Heart left ventricle (tissue), 16 donors: ENCODE data around the gene KRTAP4-9. TPM values are rescaled to one million over a fixed set of nuclear protein-coding genes. Genes with fewer than 3 reads are reported as not detected.

ENCODE experiments used
- ATAC-seq, 4 donors: fragments of 200-7000 bp; cut with Tn5 transposase; one replicate each; pipeline ENCODE4 v1.9.1; 2020 to 2022; ENCODE audit warnings: moderate library complexity in 4 of 4, mild to moderate bottlenecking in 3 of 4, moderate number of reproducible peaks in 1 of 4
- DNase-seq, 5 donors: peaks; one replicate each; pipeline ENCODE4 v3.0.0-alpha.2; 2020
- H3K27ac ChIP-seq, 12 donors: fragments of 200-600 bp; sonication (generic) in 4 of 12; one replicate each; pipeline versions ENCODE4 v1.5.0 to v1.8.0; 2016 to 2022; ENCODE audit warnings: mild to moderate bottlenecking in 2 of 12
- H3K27me3 ChIP-seq, 9 donors: fragments of 200-600 bp; sonication (generic) in 2 of 9; one replicate each; pipeline versions ENCODE4 v1.5.1 to v1.8.0; 2016 to 2022; ENCODE audit warnings: mild to moderate bottlenecking in 3 of 9
- H3K36me3 ChIP-seq, 9 donors: fragments of 200-600 bp; sonication (generic) in 2 of 9; one replicate each; pipeline versions ENCODE4 v1.5.0 to v1.8.0; 2018 to 2022; ENCODE audit warnings: mild to moderate bottlenecking in 2 of 9
- H3K4me1 ChIP-seq, 12 donors: fragments of 200-600 bp; sonication (generic) in 4 of 12; one replicate each; pipeline versions ENCODE4 v1.5.0 to v1.8.0; 2016 to 2022; ENCODE audit warnings: mild to moderate bottlenecking in 3 of 12
- H3K4me3 ChIP-seq, 12 donors: fragments of 200-600 bp; sonication (generic) in 4 of 12; one replicate each; pipeline versions ENCODE4 v1.5.0 to v1.8.0; 2017 to 2022; ENCODE audit warnings: mild to moderate bottlenecking in 9 of 12, moderate library complexity in 4 of 12
- H3K9me3 ChIP-seq, 12 donors: fragments of 200-600 bp; sonication (generic) in 4 of 12; one replicate each; pipeline versions ENCODE4 v1.5.0 to v1.8.0; 2016 to 2022; ENCODE audit warnings: mild to moderate bottlenecking in 1 of 12
- CTCF ChIP-seq, 12 donors: fragments of 200-600 bp; sonication (generic) in 4 of 12; IDR thresholded peaks; one replicate each; pipeline versions ENCODE4 v1.5.0 to v1.8.0; 2018 to 2022; ENCODE audit warnings: antibody characterized with exemption in 12 of 12, mild to moderate bottlenecking in 5 of 12
- POLR2A ChIP-seq, 2 donors: fragments of 450-650 bp; IDR thresholded peaks; one replicate each; pipeline ENCODE4 v1.6.1; 2017; ENCODE audit warnings: antibody characterized with exemption in 2 of 2, mild to moderate bottlenecking in 2 of 2, moderate library complexity in 2 of 2
- WGBS, 4 donors: extraction: QIAGEN DNeasy Blood & Tissue Kit in 2 of 4; methylation state at CpG; one replicate each; pipeline versions ENCODE4 v1.1.5 to v1.1.7; 2013 to 2018; 5-methylcytosine and 5-hydroxymethylcytosine counted together
- intact Hi-C, 10 donors: fragments of 100-400 bp; cut with DNase I; formaldehyde crosslinking; loops; one replicate each; pipeline versions ENCODE4 v1.11.1 to v1.14.2; 2022
- polyA plus RNA-seq, 2 donors: library from polyadenylated mRNA; stranded (reverse); fragments of 200-250 nt; gene quantifications; one replicate each; pipeline ENCODE4 v1.2.3, GENCODE V29; 2013
- total RNA-seq, 9 donors: library from RNA; depleted of rRNA in 2 of 9; stranded (reverse); fragments of >200 nt in 2 of 9; fragmentation: NEBNext Ultra II Directional in 3 of 9; extraction: Animal tissue kit (Norgen Biotek cat#: 25700) in 3 of 9; gene quantifications; one replicate each; pipeline versions ENCODE4 v1.1.0 to v1.2.4, GENCODE V29; 2016 to 2023
- donor health status: ischemic (EF 13 %, LVEDD 7.1; RV severe dilation, severe dysfunction).
- donor health status: healthy with polysubstance abuse.
- donor health status: DM: no; HTN: yes; CAD: no.
- donor health status: DM: no; HTN: no; CAD: no.
- donor health status: ischemic (EF 25% LVEDD 6.9; RV normal size, moderate dysfunction).
- donor health status: ischemic (EF 25% LVEDD 5.7; RV mildly dilated, moderate dysfunction).
- donor health status: healthy.
- donor health status: DM: yes; HTN: yes; CAD: no.
- donor health status: ischemic (EF 35%, LVEDD 5.7; RV mildly dilated, moderate dysfunction).
- donor health status: nonischemic (EF 11% LVEDD 7.7; RV severe dilation, severe dysfunction).
- donor health status: DM: yes; HTN: yes; CAD: no.
- donor health status: PGD.
- donor health status: ischemic (EF 29% LVEDD 5.4; RV normal size, mild dysfunction).
- donor health status: nonischemic (EF 23%, LVEDD 6.1; RV moderate dilation, normal function).

Gene KRTAP4-9
- total and polyA plus RNA-seq, 11 donors, result not detected

GRCh38 chr17:41149652-41149985 lies 44.4 kb downstream of the KRTAP4-9 start, which contains the start of gene KRTAP4-5:
TSS of gene KRTAP4-5 (minus strand) at chr17:41149825. CDS start at chr17:41149767, 58 bp downstream.
- TF ChIP-seq POLR2A (IDR thresholded peaks at IDR 0.05) (no peak), CTCF (IDR thresholded peaks at IDR 0.05) (no peak)
- Histone ChIP-seq H3K36me3 (no peaks in the 10 kb centered on the region), H3K27ac (no peak within 1 kb of the TSS), H3K4me1 (no peaks in the 10 kb centered on the region), H3K9me3 (peaks cover 0 to 3% (median 0%) of the 10 kb centered on the region in 12 donors), H3K4me3 (no peak within 1 kb of the TSS), H3K27me3 (peaks cover 0 to 28% (median 0%) of the 10 kb centered on the region in 9 donors)
- DNase-seq (no peak), ATAC-seq (no peak)
- intact Hi-C loops, result no loop called here
- 0 to 59% (median 45%) methylated on average over 1 to 2 of the region's 2 CpGs for whole genome bisulfite sequencing, 4 donors

GRCh38 chr17:41150026-41150425 lies 44.8 kb downstream of the KRTAP4-9 start:
- TF ChIP-seq POLR2A (IDR thresholded peaks at IDR 0.05) (no peak), CTCF (IDR thresholded peaks at IDR 0.05) (no peak)
- Histone ChIP-seq H3K27ac (no peak overlapping the region), H3K4me1 (no peaks in the 10 kb centered on the region), H3K36me3 (no peaks in the 10 kb centered on the region), H3K4me3 (no peak overlapping the region), H3K27me3 (peaks cover 0 to 32% (median 0%) of the 10 kb centered on the region in 9 donors), H3K9me3 (peaks cover 0 to 4% (median 0%) of the 10 kb centered on the region in 12 donors)
- WGBS, 4 donors, result 77 to 85% (median 82%) methylated on average over 4 of the region's 4 CpGs
- no peak for DNase-seq
- ATAC-seq, result no peak
- intact Hi-C loops, result no loop called here

DNA sequence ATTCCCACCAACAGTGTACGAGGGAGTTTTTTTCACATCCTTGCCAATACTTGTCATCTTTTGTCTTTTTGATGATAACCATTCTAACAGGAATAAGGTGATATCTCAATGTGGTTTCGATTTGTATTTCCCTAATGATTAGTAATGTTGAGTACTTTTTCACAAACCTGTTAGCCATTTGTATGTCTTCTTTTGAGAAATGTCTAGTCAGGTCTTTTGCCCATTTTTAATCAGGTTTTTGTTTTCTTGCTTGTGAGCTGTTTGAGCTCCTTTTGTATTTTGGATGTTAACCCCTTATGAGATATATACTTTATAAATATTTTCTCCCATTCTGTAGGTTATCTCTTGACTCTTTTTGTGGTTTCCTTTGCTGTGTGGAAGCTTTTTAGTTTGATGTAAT lies 46.3 kb downstream of the KRTAP4-9 start:
- Histone ChIP-seq H3K4me3 (no peak overlapping the region), H3K4me1 (no peaks in the 10 kb centered on the region), H3K36me3 (no peaks in the 10 kb centered on the region), H3K27me3 (peaks cover 0 to 32% (median 0%) of the 10 kb centered on the region in 9 donors), H3K9me3 (peaks cover 0 to 4% (median 0%) of the 10 kb centered on the region in 12 donors), H3K27ac (no peak overlapping the region)
- WGBS, 4 donors, result 58 to 72% (median 66%) methylated on average over 2 of the region's 2 CpGs
- TF ChIP-seq POLR2A (IDR thresholded peaks at IDR 0.05), result no peak
- TF ChIP-seq CTCF (IDR thresholded peaks at IDR 0.05), result no peak
- ATAC-seq (no peak), DNase-seq (no peak)
- intact Hi-C loops, result no loop called here

GRCh38 chr17:41153856-41154255 lies 48.7 kb downstream of the KRTAP4-9 start:
- ATAC-seq (no peak), DNase-seq (no peak)
- H3K27ac ChIP-seq, result no peak overlapping the region
- no peak overlapping the region for H3K4me3 ChIP-seq
- 2 to 8% (median 3%) methylated on average over 2 of the region's 2 CpGs for WGBS, 4 donors
- peaks cover 0 to 4% (median 0%) of the 10 kb centered on the region in 12 donors for H3K9me3 ChIP-seq
- intact Hi-C loops, result no loop called here
- no peaks in the 10 kb centered on the region for H3K36me3 ChIP-seq
- peaks cover 0 to 46% (median 4%) of the 10 kb centered on the region in 9 donors for H3K27me3 ChIP-seq
- TF ChIP-seq CTCF (IDR thresholded peaks at IDR 0.05) (no peak), POLR2A (IDR thresholded peaks at IDR 0.05) (no peak)
- H3K4me1 ChIP-seq, result no peaks in the 10 kb centered on the region

Other genes with a start within 250 kb of the KRTAP4-9 start
Only the 30 nearest of the 39 such genes appear.
- gene KRT39, start 138.4 kb upstream of the KRTAP4-9 start, total RNA-seq, result not detected
- gene KRT39, start 138.4 kb upstream of the KRTAP4-9 start, polyA plus RNA-seq, result not detected
- gene KRT40, start 121.1 kb upstream of the KRTAP4-9 start, total RNA-seq, result not detected
- not detected for gene KRT40, start 121.1 kb upstream of the KRTAP4-9 start, polyA plus RNA-seq
- gene KRTAP3-3, start 111.2 kb upstream of the KRTAP4-9 start, total RNA-seq, result not detected
- not detected for gene KRTAP3-3, start 111.2 kb upstream of the KRTAP4-9 start, polyA plus RNA-seq
- gene KRTAP3-2, start 105.5 kb upstream of the KRTAP4-9 start, total RNA-seq, result not detected
- not detected for gene KRTAP3-2, start 105.5 kb upstream of the KRTAP4-9 start, polyA plus RNA-seq
- gene KRTAP3-1, start 96.3 kb upstream of the KRTAP4-9 start, total RNA-seq, result not detected
- not detected for gene KRTAP3-1, start 96.3 kb upstream of the KRTAP4-9 start, polyA plus RNA-seq
- gene KRTAP1-5, start 78.2 kb upstream of the KRTAP4-9 start, total RNA-seq, result not detected
- gene KRTAP1-5, start 78.2 kb upstream of the KRTAP4-9 start, polyA plus RNA-seq, result not detected
- not detected for gene KRTAP1-4, start 75.2 kb upstream of the KRTAP4-9 start, total RNA-seq
- not detected for gene KRTAP1-4, start 75.2 kb upstream of the KRTAP4-9 start, polyA plus RNA-seq
- gene KRTAP1-3, start 70.5 kb upstream of the KRTAP4-9 start, total RNA-seq, result not detected
- not detected for gene KRTAP1-3, start 70.5 kb upstream of the KRTAP4-9 start, polyA plus RNA-seq
- gene KRTAP1-1, start 63.9 kb upstream of the KRTAP4-9 start, total RNA-seq, result not detected
- gene KRTAP1-1, start 63.9 kb upstream of the KRTAP4-9 start, polyA plus RNA-seq, result not detected
- not detected for gene KRTAP2-1, start 58.1 kb upstream of the KRTAP4-9 start, total RNA-seq
- gene KRTAP2-1, start 58.1 kb upstream of the KRTAP4-9 start, polyA plus RNA-seq, result not detected
- gene KRTAP2-2, start 50.2 kb upstream of the KRTAP4-9 start, total RNA-seq, result not detected
- not detected for gene KRTAP2-2, start 50.2 kb upstream of the KRTAP4-9 start, polyA plus RNA-seq
- not detected for gene KRTAP2-3, start 45.3 kb upstream of the KRTAP4-9 start, total RNA-seq
- gene KRTAP2-3, start 45.3 kb upstream of the KRTAP4-9 start, polyA plus RNA-seq, result not detected
- not detected for gene KRTAP2-4, start 39.5 kb upstream of the KRTAP4-9 start, total RNA-seq
- gene KRTAP2-4, start 39.5 kb upstream of the KRTAP4-9 start, polyA plus RNA-seq, result not detected
- gene KRTAP4-7, start 21.2 kb upstream of the KRTAP4-9 start, total RNA-seq, result not detected
- not detected for gene KRTAP4-7, start 21.2 kb upstream of the KRTAP4-9 start, polyA plus RNA-seq
- gene KRTAP4-8, start 7.2 kb upstream of the KRTAP4-9 start, total RNA-seq, result not detected
- not detected for gene KRTAP4-8, start 7.2 kb upstream of the KRTAP4-9 start, polyA plus RNA-seq
- gene KRTAP4-16, start 3.2 kb upstream of the KRTAP4-9 start, total RNA-seq, result not detected
- gene KRTAP4-16, start 3.2 kb upstream of the KRTAP4-9 start, polyA plus RNA-seq, result not detected
- not detected for gene KRTAP4-11, start 13.0 kb downstream of the KRTAP4-9 start, total RNA-seq
- not detected for gene KRTAP4-11, start 13.0 kb downstream of the KRTAP4-9 start, polyA plus RNA-seq
- not detected for gene KRTAP4-12, start 18.8 kb downstream of the KRTAP4-9 start, total RNA-seq
- gene KRTAP4-12, start 18.8 kb downstream of the KRTAP4-9 start, polyA plus RNA-seq, result not detected
- not detected for gene KRTAP4-6, start 35.2 kb downstream of the KRTAP4-9 start, total RNA-seq
- not detected for gene KRTAP4-6, start 35.2 kb downstream of the KRTAP4-9 start, polyA plus RNA-seq
- not detected for gene KRTAP4-5, start 44.4 kb downstream of the KRTAP4-9 start, total RNA-seq
- gene KRTAP4-5, start 44.4 kb downstream of the KRTAP4-9 start, polyA plus RNA-seq, result not detected
- gene KRTAP4-4, start 55.4 kb downstream of the KRTAP4-9 start, total RNA-seq, result not detected
- not detected for gene KRTAP4-4, start 55.4 kb downstream of the KRTAP4-9 start, polyA plus RNA-seq
- not detected for gene KRTAP4-3, start 62.8 kb downstream of the KRTAP4-9 start, total RNA-seq
- not detected for gene KRTAP4-3, start 62.8 kb downstream of the KRTAP4-9 start, polyA plus RNA-seq
- not detected for gene KRTAP4-2, start 72.8 kb downstream of the KRTAP4-9 start, total RNA-seq
- not detected for gene KRTAP4-2, start 72.8 kb downstream of the KRTAP4-9 start, polyA plus RNA-seq
- gene KRTAP4-1, start 79.5 kb downstream of the KRTAP4-9 start, total RNA-seq, result not detected
- gene KRTAP4-1, start 79.5 kb downstream of the KRTAP4-9 start, polyA plus RNA-seq, result not detected
- not detected for gene KRTAP9-1, start 84.5 kb downstream of the KRTAP4-9 start, total RNA-seq
- not detected for gene KRTAP9-1, start 84.5 kb downstream of the KRTAP4-9 start, polyA plus RNA-seq
- not detected for gene KRTAP9-2, start 121.3 kb downstream of the KRTAP4-9 start, total RNA-seq
- not detected for gene KRTAP9-2, start 121.3 kb downstream of the KRTAP4-9 start, polyA plus RNA-seq
- gene KRTAP9-3, start 127.1 kb downstream of the KRTAP4-9 start, total RNA-seq, result not detected
- not detected for gene KRTAP9-3, start 127.1 kb downstream of the KRTAP4-9 start, polyA plus RNA-seq
- gene KRTAP9-8, start 132.6 kb downstream of the KRTAP4-9 start, total RNA-seq, result not detected
- not detected for gene KRTAP9-8, start 132.6 kb downstream of the KRTAP4-9 start, polyA plus RNA-seq
- not detected for gene KRTAP9-4, start 144.3 kb downstream of the KRTAP4-9 start, total RNA-seq
- not detected for gene KRTAP9-4, start 144.3 kb downstream of the KRTAP4-9 start, polyA plus RNA-seq
- gene KRTAP9-9, start 150.0 kb downstream of the KRTAP4-9 start, total RNA-seq, result not detected
- not detected for gene KRTAP9-9, start 150.0 kb downstream of the KRTAP4-9 start, polyA plus RNA-seq